Measurements from ENCODE around the gene SLC2A13.

SLC2A13 gene

GRCh38 chr12:40105515-40106201 lies at the start of gene SLC2A13:
Gene SLC2A13 (minus strand): TSS chr12:40106081. CDS start chr12:40105808, 273 bp downstream.
- peak; percentile 56 for DNase-seq (ENCODE audit: low spot score)

GRCh38 chr12:40154381-40154780 lies 48.5 kb upstream of the SLC2A13 start:
- no peak for DNase-seq (ENCODE audit: low spot score)

GRCh38 chr12:40153432-40153831 lies 47.6 kb upstream of the SLC2A13 start:
- DNase-seq (ENCODE audit: low spot score), result no peak

- peak; percentile 12 for DNase-seq (ENCODE audit: low spot score)
Observed at GRCh38 chr12:40152783-40153383, 47.0 kb upstream of the SLC2A13 start.

- DNase-seq (ENCODE audit: low spot score), result no peak
Observed at GRCh38 chr12:40149673-40150260, 43.9 kb upstream of the SLC2A13 start.

- no peak for DNase-seq (ENCODE audit: low spot score)
Observed at GRCh38 chr12:40146800-40147797, 41.2 kb upstream of the SLC2A13 start.

GRCh38 chr12:40145896-40146295 lies 40.0 kb upstream of the SLC2A13 start:
- DNase-seq (ENCODE audit: low spot score), result no peak

GRCh38 chr12:40144023-40144422 lies 38.1 kb upstream of the SLC2A13 start:
- DNase-seq (ENCODE audit: low spot score), result no peak

- DNase-seq (ENCODE audit: low spot score), result no peak
Observed at GRCh38 chr12:40142001-40142744, 36.3 kb upstream of the SLC2A13 start.

GRCh38 chr12:40138526-40138925 lies 32.6 kb upstream of the SLC2A13 start:
- no peak for DNase-seq (ENCODE audit: low spot score)

GRCh38 chr12:40137252-40137651 lies 31.4 kb upstream of the SLC2A13 start:
- DNase-seq (ENCODE audit: low spot score), result peak; percentile 31

GRCh38 chr12:40127408-40127807 lies 21.5 kb upstream of the SLC2A13 start:
- DNase-seq (ENCODE audit: low spot score), result no peak

GRCh38 chr12:40123496-40123895 lies 17.6 kb upstream of the SLC2A13 start:
- no peak for DNase-seq (ENCODE audit: low spot score)

GRCh38 chr12:40122842-40123241 lies 17.0 kb upstream of the SLC2A13 start:
- no peak for DNase-seq (ENCODE audit: low spot score)

GRCh38 chr12:40117818-40118217 lies 11.9 kb upstream of the SLC2A13 start:
- DNase-seq (ENCODE audit: low spot score), result no peak

GRCh38 chr12:40110586-40110985 lies 4.7 kb upstream of the SLC2A13 start:
- no peak for DNase-seq (ENCODE audit: low spot score)

GRCh38 chr12:40107803-40108620 lies 2.1 kb upstream of the SLC2A13 start:
- DNase-seq (ENCODE audit: low spot score), result no peak

- DNase-seq (ENCODE audit: low spot score), result peak; percentile 67
Observed at GRCh38 chr12:40107098-40107802, 1.4 kb upstream of the SLC2A13 start.

- no peak for DNase-seq (ENCODE audit: low spot score)
Observed at GRCh38 chr12:40106655-40107054, 774 bp upstream of the SLC2A13 start.

- DNase-seq (ENCODE audit: low spot score), result no peak
Observed at GRCh38 chr12:40106202-40106533, 287 bp upstream of the SLC2A13 start.

All from COLO829 (cell line).